HTR-8/SVneo (cell line): ENCODE data around the gene MFNG.
A peak's percentile ranks its signal among the peaks of the same experiment; 100 is the strongest.

Experiments
- DNase-seq: peaks from one replicate; pipeline ENCODE4 v3.0.0; 2011; ENCODE audit warnings: low spot score, mixed read lengths; ENCODE audit not compliant: insufficient read length
- FAIRE-seq: peaks from 2 replicates; lab custom pipeline; 2011; peaks lifted over from hg19 to GRCh38; lab: Jason Lieb, UNC

MFNG gene

GRCh38 chr22:37457093-37457893 lies 28.9 kb downstream of the MFNG start:
- FAIRE-seq: peak; percentile 55
- DNase-seq: peak; percentile 70

- DNase-seq: no peak
- no peak for FAIRE-seq
Observed at GRCh38 chr22:37456346-37456745, 29.8 kb downstream of the MFNG start.

GRCh38 chr22:37455896-37456295 lies 30.3 kb downstream of the MFNG start:
- no peak for FAIRE-seq
- no peak for DNase-seq

GRCh38 chr22:37454857-37455686 lies 31.1 kb downstream of the MFNG start:
- FAIRE-seq: peak; percentile 48
- peak; percentile 58 for DNase-seq

- FAIRE-seq: no peak
- DNase-seq: no peak
Observed at GRCh38 chr22:37453696-37454095, 32.5 kb downstream of the MFNG start.

DNA sequence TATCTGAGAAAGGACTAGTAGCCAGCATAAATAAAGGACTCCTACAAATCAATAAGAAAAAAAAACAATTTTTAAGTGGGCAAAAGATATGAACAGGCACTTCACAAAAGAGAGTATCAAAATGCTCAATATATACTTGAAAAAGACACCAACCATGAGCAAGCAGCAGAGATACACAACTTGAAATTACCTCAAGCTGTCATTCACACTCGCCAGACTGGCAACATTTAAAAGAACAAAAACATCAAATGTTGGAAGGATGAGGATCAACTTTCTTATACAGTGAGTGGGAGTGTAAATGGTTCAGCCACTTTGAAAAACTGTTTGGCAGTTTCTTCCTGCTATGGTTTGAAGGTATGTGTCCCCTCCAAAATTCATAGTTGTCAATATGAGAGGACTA lies 35.0 kb downstream of the MFNG start:
- no peak for FAIRE-seq
- DNase-seq: no peak

- FAIRE-seq (no peak), DNase-seq (no peak)
Observed at GRCh38 chr22:37449331-37450001, 36.7 kb downstream of the MFNG start.

- DNase-seq (no peak), FAIRE-seq (no peak)
Observed at GRCh38 chr22:37448516-37449127, 37.6 kb downstream of the MFNG start.

DNA sequence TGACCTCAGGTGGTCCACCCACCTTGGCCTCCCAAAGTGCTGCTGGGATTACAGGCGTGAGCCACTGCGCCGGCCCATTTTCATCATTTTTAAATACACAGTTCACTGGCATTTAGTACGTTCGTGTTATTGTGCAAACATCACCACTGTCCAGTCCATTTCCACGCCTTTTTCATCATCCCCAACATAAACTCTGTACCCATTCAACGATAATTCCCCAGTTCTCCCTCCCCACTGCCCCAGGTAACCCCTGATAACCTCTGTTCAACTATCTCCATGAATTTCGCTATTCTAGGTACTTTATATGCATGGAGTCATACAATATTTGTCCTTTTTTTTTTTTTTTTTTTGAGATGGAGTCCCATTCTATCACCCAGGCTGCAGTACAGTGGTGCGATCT lies 40.7 kb downstream of the MFNG start:
- no peak for DNase-seq
- FAIRE-seq: no peak

GRCh38 chr22:37443977-37444376 lies 42.2 kb downstream of the MFNG start:
- no peak for FAIRE-seq
- DNase-seq: no peak

DNA sequence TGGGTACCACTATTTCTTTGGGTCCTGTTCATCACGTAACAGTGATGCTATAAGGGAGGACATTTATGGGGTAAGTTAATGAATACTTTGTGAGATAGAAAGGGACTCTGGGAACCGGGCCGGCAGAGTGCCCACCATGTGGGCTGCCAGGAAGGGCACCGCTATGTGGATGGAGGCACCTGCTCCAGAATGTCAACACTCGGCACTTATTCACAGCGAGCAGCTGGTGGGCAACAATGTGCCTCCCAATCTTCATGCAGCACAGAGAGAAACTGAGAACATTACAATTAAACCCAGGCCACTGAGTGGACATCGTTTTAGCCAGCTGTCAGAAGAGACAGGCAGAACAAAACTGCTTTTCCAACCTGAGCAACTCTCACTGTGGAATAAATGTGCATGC lies 43.1 kb downstream of the MFNG start:
- FAIRE-seq: no peak
- no peak for DNase-seq

DNA sequence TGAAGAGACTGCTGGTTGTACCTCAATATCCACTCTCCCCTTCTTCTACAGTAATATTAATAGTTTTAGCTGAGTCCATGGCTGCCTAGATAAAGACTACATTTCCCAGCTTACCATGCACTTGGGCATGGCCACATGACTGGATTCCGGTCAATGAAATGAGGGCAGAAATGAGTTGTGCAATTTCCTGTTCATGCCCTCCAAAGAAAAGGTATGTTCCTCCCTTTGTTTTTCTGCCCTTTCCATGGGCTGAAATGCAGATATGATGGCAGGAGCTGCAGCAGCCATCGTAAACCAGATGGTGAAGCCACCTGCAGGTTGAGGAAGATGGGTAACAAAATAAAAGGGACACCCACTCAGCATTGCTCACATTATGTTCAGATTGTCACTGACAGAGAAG lies 43.6 kb downstream of the MFNG start:
- FAIRE-seq: peak; percentile 13
- peak; percentile 27 for DNase-seq

- DNase-seq: no peak
- no peak for FAIRE-seq
Observed at GRCh38 chr22:37442135-37442534, 44.0 kb downstream of the MFNG start.

GRCh38 chr22:37440875-37441274 lies 45.3 kb downstream of the MFNG start:
- FAIRE-seq: no peak
- DNase-seq: no peak

- FAIRE-seq (no peak), DNase-seq (no peak)
Observed at GRCh38 chr22:37439347-37439746, 46.8 kb downstream of the MFNG start.

DNA sequence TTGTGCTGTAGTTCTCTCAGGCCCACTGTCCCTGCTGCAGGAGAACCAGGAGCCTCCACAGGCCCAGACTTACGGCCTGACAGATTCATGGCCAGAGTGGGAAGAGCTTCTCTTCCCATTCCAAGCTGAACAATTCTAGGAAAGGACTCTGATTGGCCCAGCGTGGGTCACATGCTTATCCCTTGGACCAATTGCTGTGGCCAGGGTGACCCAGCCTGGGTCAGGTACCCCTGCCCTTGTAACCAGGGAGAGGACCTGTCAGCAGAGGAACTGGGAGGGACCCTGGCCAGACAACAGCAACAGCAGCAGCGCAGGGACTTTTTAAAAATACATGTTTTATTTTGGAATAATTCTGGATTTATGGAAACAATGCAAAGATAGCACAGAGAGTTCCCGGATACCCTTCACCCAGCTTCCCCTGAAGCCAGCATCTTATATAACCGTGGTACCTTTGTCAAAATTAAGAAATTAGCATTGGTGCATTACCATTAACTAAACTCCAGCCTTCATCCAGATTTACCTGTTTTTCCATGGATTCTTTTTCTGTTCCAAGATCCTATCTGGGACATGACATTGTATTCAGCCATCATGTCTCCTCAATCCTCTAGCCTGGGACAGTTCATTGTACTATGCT lies 50.1 kb downstream of the MFNG start:
- no peak for FAIRE-seq

GRCh38 chr22:37433786-37434185 lies 52.4 kb downstream of the MFNG start:
- FAIRE-seq (no peak), DNase-seq (no peak)

More for the DNA sequence above, 50.1 kb downstream of the MFNG start:
- DNase-seq: no peak

DNA sequence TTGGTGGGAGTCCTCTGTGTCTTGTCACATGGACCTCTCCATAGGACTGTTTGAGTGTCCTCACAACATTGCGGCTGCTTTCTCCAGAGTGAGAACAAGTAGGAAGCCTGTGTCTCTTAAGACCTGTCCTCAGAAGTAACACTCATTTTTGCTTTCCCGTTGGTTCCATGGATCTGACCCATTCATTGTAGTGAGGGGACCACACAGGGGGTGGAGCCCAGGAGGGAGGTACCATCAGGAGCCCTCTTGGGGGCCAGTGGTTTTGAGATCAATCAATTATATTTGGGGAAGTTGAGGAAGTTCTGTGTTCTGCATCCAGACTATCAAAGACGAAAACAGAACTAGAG lies 53.5 kb downstream of the MFNG start:
- DNase-seq (no peak), FAIRE-seq (no peak)

GRCh38 chr22:37431801-37432707 lies 54.1 kb downstream of the MFNG start:
- DNase-seq: peak; percentile 84
- peak; percentile 84 for FAIRE-seq
